H1 (cell line): ENCODE measurements around the gene OR6N2. TPM values are rescaled to one million over a fixed set of nuclear protein-coding genes. Genes with fewer than 3 reads are reported as not detected.

Source experiments
- CTCF ChIA-PET: fragments of 300-600 bp; sonication (Branson Sonifier 250); formaldehyde crosslinking; loops from one replicate; lab custom pipeline; 2021; ENCODE audit not compliant: partially characterized antibody; lab: Charles Lee
- POLR2A ChIA-PET: fragments of 300-600 bp; sonication (Branson Sonifier 250); formaldehyde crosslinking; loops from one replicate; lab custom pipeline; 2021; ENCODE audit warnings: inconsistent platforms; ENCODE audit not compliant: partially characterized antibody; lab: Charles Lee
- DNase-seq, 2 experiments: peaks; one replicate each; pipeline versions ENCODE4 v3.0.0 to v3.0.0-alpha.2; 2010 to 2022; ENCODE audit warnings: low spot score in 2 of 2, low read depth in 1 of 2, mixed read lengths in 1 of 2
- FAIRE-seq: peaks from 2 replicates; lab custom pipeline; 2011; peaks lifted over from hg19 to GRCh38; lab: Jason Lieb, UNC
- H2AFZ ChIP-seq: 2 replicates; pipeline ENCODE4 v1.8.1; 2012; ENCODE audit warnings: low read length, inconsistent platforms
- H2AK5ac ChIP-seq: 2 replicates; pipeline ENCODE4 v1.6.1; 2013; ENCODE audit warnings: low read depth, low read length
- H2BK120ac ChIP-seq: replicated peaks from 2 replicates; pipeline ENCODE3; 2013; ENCODE audit warnings: low read depth, low read length, inconsistent platforms
- H2BK12ac ChIP-seq: 2 replicates; pipeline ENCODE4 v1.6.1; 2013; ENCODE audit warnings: low read depth, low read length
- H2BK15ac ChIP-seq: 2 replicates; pipeline ENCODE4 v1.6.1; 2013; ENCODE audit warnings: low read length
- H2BK20ac ChIP-seq: 2 replicates; pipeline ENCODE4 v1.6.1; 2013; ENCODE audit warnings: low read length
- H2BK5ac ChIP-seq: 2 replicates; pipeline ENCODE4 v1.6.1; 2013; ENCODE audit warnings: low read depth, low read length
- H3K14ac ChIP-seq: 2 replicates; pipeline ENCODE4 v1.6.1; 2013; ENCODE audit warnings: inconsistent platforms; ENCODE audit not compliant: insufficient read length
- H3K18ac ChIP-seq: 2 replicates; pipeline ENCODE4 v1.6.1; 2013; ENCODE audit warnings: low read length; ENCODE audit errors: extremely low read depth
- H3K23ac ChIP-seq: 2 replicates; pipeline ENCODE4 v1.6.1; 2013; ENCODE audit warnings: inconsistent platforms; ENCODE audit not compliant: insufficient read length
- H3K23me2 ChIP-seq: 2 replicates; pipeline ENCODE4 v1.6.1; 2013; ENCODE audit warnings: low read depth, low read length
- H3K27ac ChIP-seq: 2 replicates; pipeline ENCODE4 v1.6.1; 2011; ENCODE audit warnings: low read depth, low read length, inconsistent platforms
- H3K27me3 ChIP-seq, 4 experiments: replicated peaks in 1 of 4; 1 replicate in 1 of 4; 2 replicates in 3 of 4; pipeline versions ENCODE4 v1.6.1 to v1.8.1; 2011 to 2013; ENCODE audit warnings: low read length in 3 of 4, mild to moderate bottlenecking in 3 of 4, inconsistent platforms in 2 of 4, mixed read lengths in 2 of 4, moderate library complexity in 1 of 4; ENCODE audit not compliant: control insufficient read depth in 3 of 4, insufficient read depth in 3 of 4; ENCODE audit errors: extremely low read depth in 1 of 4
- H3K36me3 ChIP-seq, 4 experiments: 2 replicates each; pipeline versions ENCODE4 v1.6.1 to v1.8.1; 2011 to 2013; ENCODE audit warnings: mild to moderate bottlenecking in 4 of 4, low read length in 3 of 4, moderate library complexity in 2 of 4, control low read depth in 1 of 4, inconsistent platforms in 1 of 4; ENCODE audit not compliant: insufficient read depth in 4 of 4, control insufficient read depth in 2 of 4
- H3K4ac ChIP-seq: replicated peaks from 2 replicates; pipeline ENCODE3; 2013; ENCODE audit warnings: low read length, low read depth, mixed read lengths, inconsistent platforms; ENCODE audit not compliant: insufficient read length
- H3K4me1 ChIP-seq, 4 experiments: replicated peaks in 1 of 4; 1 replicate in 1 of 4; 2 replicates in 3 of 4; pipeline versions ENCODE4 v1.6.1 to v1.8.1; 2011 to 2013; ENCODE audit warnings: low read length in 3 of 4, inconsistent platforms in 2 of 4, mixed read lengths in 1 of 4; ENCODE audit not compliant: insufficient read depth in 4 of 4, control insufficient read depth in 3 of 4
- H3K4me2 ChIP-seq, 2 experiments: 2 replicates each; pipeline versions ENCODE4 v1.6.1 to v1.8.1; 2011 to 2013; ENCODE audit warnings: low read depth in 2 of 2, low read length in 2 of 2, control low read depth in 1 of 2, inconsistent platforms in 1 of 2, mild to moderate bottlenecking in 1 of 2; ENCODE audit not compliant: insufficient read depth in 1 of 2
- H3K4me3 ChIP-seq, 4 experiments: fragments of 200-600, 300-600 bp in 1 of 4; sonication (generic), shearing (Covaris generic), sonication (Bioruptor Twin) in 1 of 4; 2 replicates each; pipeline versions ENCODE4 v1.5.1 to v1.8.1; 2011 to 2016; ENCODE audit warnings: low read length in 4 of 4, low read depth in 3 of 4, control low read depth in 2 of 4, inconsistent platforms in 2 of 4, mild to moderate bottlenecking in 2 of 4, mixed read lengths in 1 of 4, moderate library complexity in 1 of 4; ENCODE audit not compliant: insufficient read depth in 2 of 4; ENCODE audit errors: extremely low read depth in 1 of 4
- H3K56ac ChIP-seq: replicated peaks from 2 replicates; pipeline ENCODE3; 2013; ENCODE audit warnings: low read depth, mild to moderate bottlenecking, mixed read lengths, low read length, inconsistent platforms; ENCODE audit not compliant: insufficient read length
- H3K79me1 ChIP-seq: 2 replicates; pipeline ENCODE4 v1.6.1; 2013; ENCODE audit warnings: low read depth, low read length, control low read depth
- H3K79me2 ChIP-seq, 2 experiments: 2 replicates each; pipeline versions ENCODE4 v1.6.1 to v1.8.1; 2012 to 2013; ENCODE audit warnings: low read length in 2 of 2, mild to moderate bottlenecking in 2 of 2, inconsistent platforms in 1 of 2; ENCODE audit not compliant: insufficient read depth in 2 of 2, control insufficient read depth in 1 of 2
- H3K9ac ChIP-seq, 4 experiments: replicated peaks in 1 of 4; 1 replicate in 1 of 4; 2 replicates in 3 of 4; pipeline versions ENCODE4 v1.6.1 to v1.8.1; 2011 to 2013; ENCODE audit warnings: low read depth in 3 of 4, low read length in 3 of 4, control low read depth in 2 of 4, mild to moderate bottlenecking in 2 of 4, moderate library complexity in 2 of 4, inconsistent platforms in 1 of 4; ENCODE audit errors: extremely low read depth in 1 of 4
- H3K9me3 ChIP-seq, 2 experiments: 2 replicates each; pipeline versions ENCODE4 v1.6.1 to v1.8.1; 2012 to 2013; ENCODE audit warnings: mild to moderate bottlenecking in 2 of 2, moderate library complexity in 2 of 2, control low read depth in 1 of 2, inconsistent platforms in 1 of 2, low read depth in 1 of 2, low read length in 1 of 2, mixed read lengths in 1 of 2; ENCODE audit not compliant: insufficient read depth in 2 of 2
- H4K20me1 ChIP-seq, 2 experiments: replicated peaks in 1 of 2; 2 replicates each; pipeline versions ENCODE3 to v1.8.1; 2011 to 2013; ENCODE audit warnings: inconsistent platforms in 2 of 2, low read length in 2 of 2, mild to moderate bottlenecking in 1 of 2; ENCODE audit not compliant: insufficient read depth in 2 of 2, control insufficient read depth in 1 of 2
- H4K5ac ChIP-seq: 2 replicates; pipeline ENCODE4 v1.6.1; 2013; ENCODE audit warnings: low read length, low read depth, mixed read lengths, inconsistent platforms; ENCODE audit not compliant: insufficient read length
- H4K8ac ChIP-seq: 2 replicates; pipeline ENCODE4 v1.8.0; 2013; ENCODE audit warnings: mild to moderate bottlenecking, moderate library complexity, low read length, inconsistent platforms; ENCODE audit not compliant: insufficient read depth; ENCODE audit errors: extremely low read depth
- H4K91ac ChIP-seq: replicated peaks from 2 replicates; pipeline ENCODE3; 2013; ENCODE audit warnings: low read length, mixed read lengths, inconsistent platforms; ENCODE audit not compliant: insufficient read length
- ATF2 ChIP-seq: IDR thresholded peaks from 2 replicates; pipeline ENCODE4 v1.6.1; 2012; ENCODE audit warnings: low read length, inconsistent platforms
- BCL11A ChIP-seq, 2 experiments: IDR thresholded peaks; one replicate each; pipeline ENCODE4 v1.6.1; 2011; ENCODE audit warnings: low read depth in 2 of 2, low read length in 2 of 2, mild to moderate bottlenecking in 2 of 2
- E2F6 ChIP-seq: IDR thresholded peaks from 2 replicates; pipeline ENCODE4 v1.6.1; 2012; ENCODE audit warnings: inconsistent platforms
- EGR1 ChIP-seq: IDR thresholded peaks from 2 replicates; pipeline ENCODE4 v1.6.1; 2011; ENCODE audit warnings: low read depth, low read length, borderline replicate concordance
- FOSL1 ChIP-seq: IDR thresholded peaks from 2 replicates; pipeline ENCODE4 v1.6.1; 2011; ENCODE audit warnings: mild to moderate bottlenecking, low read depth, low read length, moderate library complexity; ENCODE audit not compliant: insufficient read depth
- JUN ChIP-seq: IDR thresholded peaks from 2 replicates; pipeline ENCODE4 v1.6.1; 2011; ENCODE audit warnings: low read depth, mild to moderate bottlenecking, improper control_type of control experiment, low read length
- PHF8 ChIP-seq: fragments of 200-600 bp; sonication (generic); conservative IDR thresholded peaks from 2 replicates; pipeline ENCODE4 v1.7.1; 2012; ENCODE audit warnings: low read depth, mild to moderate bottlenecking, inconsistent platforms, low read length, moderate library complexity
- WGBS, 2 experiments: shearing (Covaris generic) in 1 of 2; methylation state at CpG; one replicate each; pipeline versions ENCODE4 v1.1.6 to v1.1.7; 2013 to 2015; ENCODE audit warnings: low lambda C conversion rate in 2 of 2, mixed read lengths in 2 of 2, inconsistent platforms in 1 of 2, low coverage in 1 of 2, missing lambda C conversion rate in 1 of 2; ENCODE audit not compliant: insufficient replicate concordance in 2 of 2, insufficient coverage in 1 of 2, insufficient read length in 1 of 2; ENCODE audit errors: extremely low coverage in 1 of 2, missing lambda C conversion rate in 1 of 2; 5-methylcytosine and 5-hydroxymethylcytosine counted together
- polyA plus RNA-seq, 7 experiments: library from polyadenylated mRNA; depleted of rRNA in 3 of 7; stranded (reverse) in 5 of 7; unstranded in 2 of 7; fragments of >200 nt in 5 of 7; fragments of 200-250 nt in 2 of 7; gene quantifications; 1 replicate in 5 of 7; 2 replicates in 1 of 7; 4 replicates in 1 of 7; pipeline versions ENCODE4 v1.2.1 to v1.2.3, GENCODE V29; 2011 to 2013; ENCODE audit warnings: missing spikeins in 2 of 7, mixed read lengths in 2 of 7
- total RNA-seq: library from RNA; stranded (reverse); fragmentation: NEBNext Ultra II Directional; extraction: Animal tissue kit (Norgen Biotek cat#: 25700); gene quantifications from 2 replicates; pipeline ENCODE4 v1.2.1, GENCODE V29; 2021
- TF ChIP-seq, protein P1 (sequence below): IDR thresholded peaks from 2 replicates; pipeline ENCODE4 v1.6.1; 2011; ENCODE audit warnings: low read length, improper control_type of control experiment

Gene OR6N2
- total and polyA plus RNA-seq, 2 of the 8 experiments (the other 6 are each of a cell fraction or from before 2014, with no cell fraction given), result not detected

DNA sequence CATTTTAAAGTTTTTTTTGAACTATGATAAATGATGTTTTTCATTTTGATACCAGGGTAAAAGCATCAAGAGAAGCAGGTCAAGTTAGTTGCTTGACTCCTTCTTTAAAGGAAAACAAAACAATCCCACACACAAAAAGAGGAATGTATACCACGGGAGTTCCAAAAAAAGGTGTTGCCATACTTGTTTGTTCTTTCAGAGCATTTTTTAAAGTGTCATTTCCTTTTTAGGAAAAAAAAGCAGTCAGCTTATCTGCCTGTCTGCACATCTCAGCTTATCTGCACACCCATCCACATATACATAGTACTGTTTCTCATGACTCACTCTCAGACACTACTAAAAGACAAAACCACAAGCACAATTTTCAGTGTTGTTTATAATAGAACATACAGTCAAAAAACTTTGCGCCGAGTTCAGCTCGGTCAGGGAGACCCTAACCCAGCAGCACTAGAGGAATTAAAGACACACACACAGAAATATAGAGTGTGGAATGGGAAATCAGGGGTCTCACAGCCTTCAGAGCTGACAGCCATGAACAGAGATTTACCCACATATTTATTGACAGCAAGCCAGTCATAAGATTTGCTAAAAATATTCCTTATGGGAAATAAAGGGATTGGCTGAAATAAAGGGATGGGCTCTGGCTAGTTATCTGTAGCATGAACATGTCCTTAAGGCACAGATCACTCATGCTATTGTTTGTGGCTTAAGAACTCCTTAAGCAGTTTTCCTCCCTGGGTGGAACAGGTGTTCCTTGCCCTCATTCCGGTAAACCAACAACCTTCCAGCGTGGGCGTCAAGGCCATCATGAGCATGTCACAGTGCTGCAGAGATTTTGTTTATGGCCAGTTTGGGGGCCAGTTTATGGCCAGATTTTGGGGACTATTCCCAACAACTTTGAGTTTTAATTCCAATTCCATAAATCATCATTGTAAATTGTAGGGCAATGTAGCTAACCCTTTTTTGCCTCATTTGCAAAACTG, 38.7 kb upstream of the OR6N2 start:
- Histone ChIP-seq H3K9me3 (peaks cover 3 to 7% of the 10 kb centered on the region in 2 experiments; a peak in 2 of 4 replicates), H4K8ac (no peak overlapping the region), H2BK15ac (no peak overlapping the region), H3K27me3 (no peaks in the 10 kb centered on the region), H2BK20ac (no peak overlapping the region), H3K23ac (no peak overlapping the region), H3K27ac (no peak overlapping the region), H4K20me1 (no peaks in the 10 kb centered on the region), H3K4me3 (no peak overlapping the region), H3K18ac (no peak overlapping the region), H3K56ac (no peak overlapping the region), H3K4ac (no peak overlapping the region), H2AK5ac (no peak overlapping the region), H2BK12ac (no peak overlapping the region), H3K23me2 (no peaks in the 10 kb centered on the region), H2AFZ (no peak overlapping the region), H3K36me3 (no peaks in the 10 kb centered on the region), H3K9ac (no peak overlapping the region), H4K5ac (no peak overlapping the region), H2BK120ac (no peak overlapping the region), H3K4me2 (no peak overlapping the region), H2BK5ac (no peak overlapping the region), H3K79me2 (no peaks in the 10 kb centered on the region), H3K4me1 (no peaks in the 10 kb centered on the region), H3K14ac (no peak overlapping the region), H4K91ac (no peak overlapping the region), H3K79me1 (no peaks in the 10 kb centered on the region)
- DNase-seq (no peak), FAIRE-seq (no peak)
- ChIA-PET CTCF (interaction anchor here (1.1 to 1.3 kb wide), 2 partner anchors 11 kb away, joined by 3 read pairs; partner anchors contain the start of gene MNDA), POLR2A (no interaction called here)
- 91% methylated on average over 7 of the region's 7 CpGs; no CpG with 5 or more reads in 1 of the 2 experiments for WGBS, 2 experiments
- TF ChIP-seq PHF8 (no peak), EGR1 (no peak), ATF2 (no peak), E2F6 (no peak), FOSL1 (no peak), BCL11A (IDR thresholded peaks at IDR 0.05; ENCODE audit: low read depth in 2 of 2, low read length in 2 of 2) (no peak), JUN (no peak)
- TF ChIP-seq, protein P1, sequence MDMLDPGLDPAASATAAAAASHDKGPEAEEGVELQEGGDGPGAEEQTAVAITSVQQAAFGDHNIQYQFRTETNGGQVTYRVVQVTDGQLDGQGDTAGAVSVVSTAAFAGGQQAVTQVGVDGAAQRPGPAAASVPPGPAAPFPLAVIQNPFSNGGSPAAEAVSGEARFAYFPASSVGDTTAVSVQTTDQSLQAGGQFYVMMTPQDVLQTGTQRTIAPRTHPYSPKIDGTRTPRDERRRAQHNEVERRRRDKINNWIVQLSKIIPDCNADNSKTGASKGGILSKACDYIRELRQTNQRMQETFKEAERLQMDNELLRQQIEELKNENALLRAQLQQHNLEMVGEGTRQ, result no peak
